Measurements from ENCODE around the gene TTBK1. TPM values are rescaled to one million over a fixed set of nuclear protein-coding genes. Genes with fewer than 3 reads are reported as not detected.

Gene TTBK1
- total and polyA plus RNA-seq, 7 donors: under 0.01 to 0.55 (median 0.25) TPM; not detected in 1

GRCh38 chr6:43200541-43200940 is 42.7 kb upstream of the TTBK1 start:
- H3K9me3 ChIP-seq: no peaks in the 10 kb centered on the region
- intact Hi-C loops (cut with DNase I): no loop called here
- no peak overlapping the region for H3K4me3 ChIP-seq
- peaks cover 0 to 82% (median 40%) of the 10 kb centered on the region in 4 donors for H3K36me3 ChIP-seq
- DNase-seq: peak; percentile 34
- no peaks in the 10 kb centered on the region for H3K4me1 ChIP-seq
- 94 to 95% methylated on average over 6 of the region's 6 CpGs for WGBS, 2 donors
- TF ChIP-seq EP300 (IDR thresholded peaks at IDR 0.05) (no peak), POLR2AphosphoS5 (IDR thresholded peaks at IDR 0.05) (no peak), CTCF (IDR thresholded peaks at IDR 0.05) (no peak), POLR2A (IDR thresholded peaks at IDR 0.05) (no peak)
- H3K27ac ChIP-seq: no peak overlapping the region
- no peaks in the 10 kb centered on the region for H3K27me3 ChIP-seq

- H3K27ac ChIP-seq: no peak overlapping the region
- H3K4me1 ChIP-seq: no peaks in the 10 kb centered on the region
- no peaks in the 10 kb centered on the region for H3K9me3 ChIP-seq
- no peak for DNase-seq
- H3K27me3 ChIP-seq: no peaks in the 10 kb centered on the region
- intact Hi-C loops (cut with DNase I): no loop called here
- no peak overlapping the region for H3K4me3 ChIP-seq
- peaks cover 0 to 79% (median 26%) of the 10 kb centered on the region in 4 donors for H3K36me3 ChIP-seq
- WGBS, 2 donors: 91 to 92% methylated on average over 5 of the region's 5 CpGs
- TF ChIP-seq POLR2A (IDR thresholded peaks at IDR 0.05) (no peak), CTCF (IDR thresholded peaks at IDR 0.05) (no peak), POLR2AphosphoS5 (IDR thresholded peaks at IDR 0.05) (no peak), EP300 (IDR thresholded peaks at IDR 0.05) (no peak)
Measured at GRCh38 chr6:43202451-43202850, 40.8 kb upstream of the TTBK1 start.

GRCh38 chr6:43203029-43203717 is 40.1 kb upstream of the TTBK1 start:
- no peak for TF ChIP-seq POLR2AphosphoS5 (IDR thresholded peaks at IDR 0.05)
- TF ChIP-seq EP300 (IDR thresholded peaks at IDR 0.05): no peak
- TF ChIP-seq CTCF (IDR thresholded peaks at IDR 0.05): no peak
- no peak for TF ChIP-seq POLR2A (IDR thresholded peaks at IDR 0.05)
- WGBS, 2 donors: 95 to 97% methylated on average over 17 of the region's 17 CpGs
- no peak overlapping the region for H3K4me3 ChIP-seq
- H3K27me3 ChIP-seq: no peaks in the 10 kb centered on the region
- DNase-seq: peak; percentile 38
- H3K4me1 ChIP-seq: no peaks in the 10 kb centered on the region
- no peak overlapping the region for H3K27ac ChIP-seq
- intact Hi-C loops (cut with DNase I): no loop called here
- H3K36me3 ChIP-seq: peaks cover 0 to 72% (median 19%) of the 10 kb centered on the region in 4 donors
- no peaks in the 10 kb centered on the region for H3K9me3 ChIP-seq

GRCh38 chr6:43203718-43204095 is 39.6 kb upstream of the TTBK1 start:
- TF ChIP-seq POLR2A (IDR thresholded peaks at IDR 0.05) (no peak), CTCF (IDR thresholded peaks at IDR 0.05) (no peak), EP300 (IDR thresholded peaks at IDR 0.05) (no peak), POLR2AphosphoS5 (IDR thresholded peaks at IDR 0.05) (no peak)
- 96 to 97% methylated on average over 8 of the region's 8 CpGs for WGBS, 2 donors

More at GRCh38 chr6:43203718-43204095, 39.6 kb upstream of the TTBK1 start:
- H3K9me3 ChIP-seq: no peaks in the 10 kb centered on the region
- intact Hi-C loops (cut with DNase I): no loop called here
- DNase-seq: peak; percentile 27
- no peak overlapping the region for H3K27ac ChIP-seq
- no peaks in the 10 kb centered on the region for H3K4me1 ChIP-seq
- no peak overlapping the region for H3K4me3 ChIP-seq
- H3K36me3 ChIP-seq: peaks cover 0 to 66% (median 14%) of the 10 kb centered on the region in 4 donors
- no peaks in the 10 kb centered on the region for H3K27me3 ChIP-seq
